Mucosa of descending colon (tissue), 3 donors: ENCODE measurements around the gene TADA2B. TPM values are rescaled to one million over a fixed set of nuclear protein-coding genes. Genes with fewer than 3 reads are reported as not detected.

ENCODE experiments used
- ATAC-seq: fragments of 200-7000 bp; cut with Tn5 transposase; one replicate; pipeline ENCODE4 v1.9.1; 2020; ENCODE audit warnings: mild to moderate bottlenecking, moderate library complexity
- DNase-seq, 3 donors: peaks; one replicate each; pipeline ENCODE4 v3.0.0-alpha.2; 2020
- H3K36me3 ChIP-seq: fragments of 200-600 bp; one replicate; pipeline ENCODE4 v1.8.0; 2021; ENCODE audit warnings: low read depth, mild to moderate bottlenecking
- H3K4me1 ChIP-seq: fragments of 200-600 bp; one replicate; pipeline ENCODE4 v1.8.0; 2021; ENCODE audit warnings: low read depth, mild to moderate bottlenecking
- H3K4me3 ChIP-seq: fragments of 200-600 bp; one replicate; pipeline ENCODE4 v1.8.0; 2021; ENCODE audit warnings: mild to moderate bottlenecking
- H3K9me3 ChIP-seq: fragments of 200-600 bp; one replicate; pipeline ENCODE4 v1.8.0; 2021; ENCODE audit warnings: mild to moderate bottlenecking
- CTCF ChIP-seq: fragments of 200-600 bp; IDR thresholded peaks from one replicate; pipeline ENCODE4 v1.8.0; 2022; ENCODE audit warnings: antibody characterized with exemption, mild to moderate bottlenecking
- intact Hi-C, 2 donors: fragments of 100-400 bp; cut with DNase I in 1 of 2; cut with micrococcal nuclease in 1 of 2; formaldehyde crosslinking; loops; one replicate each; pipeline versions ENCODE4 v1.11.0 to v1.11.1; 2022; cut with DNase I, micrococcal nuclease
- total RNA-seq, 3 donors: library from RNA; stranded (reverse); fragmentation: NEBNext Ultra II Directional in 2 of 3; extraction: Animal tissue kit (Norgen Biotek cat#: 25700) in 2 of 3; gene quantifications; one replicate each; pipeline versions ENCODE4 v1.2.1 to v1.2.4, GENCODE V29; 2021 to 2023
- donor health status: DM: no; HTN: no; CAD: no; lungs with moderate emphysema.
- donor health status: DM: no; HTN: no; CAD: no.
- donor health status: DM: no; HTN: yes; CAD: no.

The TADA2B gene
- total RNA-seq, 3 donors from 2014 or later = 22.2 to 32.7 (median 27.6) TPM

- intact Hi-C loops = no loop called here
- no peak overlapping the region for H3K4me3 ChIP-seq
- H3K36me3 ChIP-seq = peaks cover 4% of the 10 kb centered on the region
- no peaks in the 10 kb centered on the region for H3K9me3 ChIP-seq
- DNase-seq (no peak), ATAC-seq (no peak)
- no peaks in the 10 kb centered on the region for H3K4me1 ChIP-seq
- TF ChIP-seq CTCF = no peak
Observed at GRCh38 chr4:7027284-7027683, 15.9 kb upstream of the TADA2B start.

- H3K36me3 ChIP-seq = peaks cover 4% of the 10 kb centered on the region
- TF ChIP-seq CTCF = no peak
- ATAC-seq = no peak
Observed at GRCh38 chr4:7027913-7028312, 15.3 kb upstream of the TADA2B start.

GRCh38 chr4:7029212-7029611 is 14.0 kb upstream of the TADA2B start:
- intact Hi-C loops = no loop called here
- H3K36me3 ChIP-seq = peaks cover 4% of the 10 kb centered on the region
- ATAC-seq (no peak), DNase-seq (no peak)
- H3K4me3 ChIP-seq = no peak overlapping the region
- TF ChIP-seq CTCF = no peak
- no peaks in the 10 kb centered on the region for H3K4me1 ChIP-seq
- no peaks in the 10 kb centered on the region for H3K9me3 ChIP-seq

More at GRCh38 chr4:7027913-7028312, 15.3 kb upstream of the TADA2B start:
- no peaks in the 10 kb centered on the region for H3K9me3 ChIP-seq
- intact Hi-C loops = no loop called here
- no peak for DNase-seq
- no peak overlapping the region for H3K4me3 ChIP-seq
- H3K4me1 ChIP-seq = no peaks in the 10 kb centered on the region

GRCh38 chr4:7029921-7030320 is 13.3 kb upstream of the TADA2B start:
- no peak for DNase-seq
- no peak for ATAC-seq
- intact Hi-C loops = no loop called here
- no peaks in the 10 kb centered on the region for H3K9me3 ChIP-seq
- no peak overlapping the region for H3K4me3 ChIP-seq
- no peaks in the 10 kb centered on the region for H3K4me1 ChIP-seq
- H3K36me3 ChIP-seq = peaks cover 4% of the 10 kb centered on the region
- TF ChIP-seq CTCF = no peak

GRCh38 chr4:7030856-7031255 is 12.3 kb upstream of the TADA2B start:
- Histone ChIP-seq H3K36me3 (no peaks in the 10 kb centered on the region), H3K4me3 (no peak overlapping the region), H3K4me1 (no peaks in the 10 kb centered on the region), H3K9me3 (no peaks in the 10 kb centered on the region)
- no peak for ATAC-seq
- no peak for TF ChIP-seq CTCF
- no peak for DNase-seq
- intact Hi-C loops = no loop called here
